Fibroblast of skin of scalp (primary cell): Measurements from ENCODE around the gene TXNL1.

ENCODE experiments used
- DNase-seq: peaks from one replicate; pipeline ENCODE4 v3.0.0-alpha.2; 2013

The TXNL1 gene

GRCh38 chr18:56565551-56566345 is 72.6 kb downstream of the TXNL1 start:
- DNase-seq: peak; percentile 95

GRCh38 chr18:56565046-56565445 is 73.3 kb downstream of the TXNL1 start:
- no peak for DNase-seq

- DNase-seq: peak; percentile 32
Observed at GRCh38 chr18:56563568-56563967, 74.8 kb downstream of the TXNL1 start.

GRCh38 chr18:56562479-56562878 is 75.9 kb downstream of the TXNL1 start:
- no peak for DNase-seq

- no peak for DNase-seq
Observed at GRCh38 chr18:56560992-56561391, 77.4 kb downstream of the TXNL1 start.

GRCh38 chr18:56559044-56559443 is 79.3 kb downstream of the TXNL1 start:
- no peak for DNase-seq

- no peak for DNase-seq
Observed at GRCh38 chr18:56556907-56557306, 81.5 kb downstream of the TXNL1 start.

- no peak for DNase-seq
Observed at GRCh38 chr18:56550121-56550520, 88.3 kb downstream of the TXNL1 start.
